Brain microvascular endothelial cell (primary cell): ENCODE measurements around the gene PAM16.

Experiments
- DNase-seq: peaks from one replicate; pipeline ENCODE4 v3.0.0-alpha.2; 2020
- H3K27ac ChIP-seq: fragments of 250-450 bp; sonication (Bioruptor Pico); 2 replicates; pipeline ENCODE4 v1.5.1; 2020; ENCODE audit warnings: mild to moderate bottlenecking, moderate library complexity
- H3K27me3 ChIP-seq: fragments of 250-450 bp; sonication (Bioruptor Pico); replicated peaks from 2 replicates; pipeline ENCODE4 v1.5.1; 2020; ENCODE audit warnings: mild to moderate bottlenecking
- H3K36me3 ChIP-seq: fragments of 250-450 bp; sonication (Bioruptor Pico); replicated peaks from 2 replicates; pipeline ENCODE4 v1.5.1; 2020; ENCODE audit warnings: mild to moderate bottlenecking
- H3K4me3 ChIP-seq: 2 replicates; pipeline ENCODE4 v1.5.1; 2011; ENCODE audit warnings: low read depth, mild to moderate bottlenecking, control low read depth, low read length, moderate library complexity
- in situ Hi-C: cut with HindIII; loops from 2 replicates; pipeline ENCODE4 v1.10.0; 2017; ENCODE audit warnings: low sequenced_read_pairs, low pct_ligation_motif_present
- TF ChIP-seq, protein P1 (sequence below): IDR thresholded peaks from 2 replicates; pipeline ENCODE4 v1.5.1; 2011; ENCODE audit warnings: low read depth, mild to moderate bottlenecking, moderate library complexity, low read length, control low read depth, inconsistent platforms; ENCODE audit errors: missing control alignments

PAM16 gene

DNA sequence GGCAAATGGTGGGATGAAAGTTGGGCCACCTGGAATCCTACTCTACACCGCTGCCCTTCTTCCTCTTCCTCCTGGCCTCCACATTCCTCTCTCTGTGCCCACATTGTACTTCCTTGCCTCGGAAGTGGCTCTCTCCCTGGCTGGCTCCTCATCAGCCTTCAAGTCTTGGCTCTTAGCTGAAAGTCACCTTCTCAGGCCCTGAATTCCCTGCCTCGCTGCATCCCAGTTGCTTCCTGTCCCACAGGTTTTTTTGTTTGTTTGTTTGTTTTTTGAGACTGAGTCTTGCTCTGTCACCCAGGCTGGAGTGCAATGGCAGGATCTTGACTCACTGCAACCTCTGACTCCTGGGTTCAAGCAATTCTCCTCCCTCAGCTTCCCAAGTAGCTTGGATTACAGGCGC, 2.6 kb upstream of the PAM16 start:
- Histone ChIP-seq H3K27me3 (no peaks in the 10 kb centered on the region), H3K36me3 (no peaks in the 10 kb centered on the region), H3K4me3 (no peak overlapping the region), H3K27ac (no peak overlapping the region)
- DNase-seq, result no peak
- in situ Hi-C loops, result no loop called here
- TF ChIP-seq, protein P1, sequence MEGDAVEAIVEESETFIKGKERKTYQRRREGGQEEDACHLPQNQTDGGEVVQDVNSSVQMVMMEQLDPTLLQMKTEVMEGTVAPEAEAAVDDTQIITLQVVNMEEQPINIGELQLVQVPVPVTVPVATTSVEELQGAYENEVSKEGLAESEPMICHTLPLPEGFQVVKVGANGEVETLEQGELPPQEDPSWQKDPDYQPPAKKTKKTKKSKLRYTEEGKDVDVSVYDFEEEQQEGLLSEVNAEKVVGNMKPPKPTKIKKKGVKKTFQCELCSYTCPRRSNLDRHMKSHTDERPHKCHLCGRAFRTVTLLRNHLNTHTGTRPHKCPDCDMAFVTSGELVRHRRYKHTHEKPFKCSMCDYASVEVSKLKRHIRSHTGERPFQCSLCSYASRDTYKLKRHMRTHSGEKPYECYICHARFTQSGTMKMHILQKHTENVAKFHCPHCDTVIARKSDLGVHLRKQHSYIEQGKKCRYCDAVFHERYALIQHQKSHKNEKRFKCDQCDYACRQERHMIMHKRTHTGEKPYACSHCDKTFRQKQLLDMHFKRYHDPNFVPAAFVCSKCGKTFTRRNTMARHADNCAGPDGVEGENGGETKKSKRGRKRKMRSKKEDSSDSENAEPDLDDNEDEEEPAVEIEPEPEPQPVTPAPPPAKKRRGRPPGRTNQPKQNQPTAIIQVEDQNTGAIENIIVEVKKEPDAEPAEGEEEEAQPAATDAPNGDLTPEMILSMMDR, result no peak

DNA sequence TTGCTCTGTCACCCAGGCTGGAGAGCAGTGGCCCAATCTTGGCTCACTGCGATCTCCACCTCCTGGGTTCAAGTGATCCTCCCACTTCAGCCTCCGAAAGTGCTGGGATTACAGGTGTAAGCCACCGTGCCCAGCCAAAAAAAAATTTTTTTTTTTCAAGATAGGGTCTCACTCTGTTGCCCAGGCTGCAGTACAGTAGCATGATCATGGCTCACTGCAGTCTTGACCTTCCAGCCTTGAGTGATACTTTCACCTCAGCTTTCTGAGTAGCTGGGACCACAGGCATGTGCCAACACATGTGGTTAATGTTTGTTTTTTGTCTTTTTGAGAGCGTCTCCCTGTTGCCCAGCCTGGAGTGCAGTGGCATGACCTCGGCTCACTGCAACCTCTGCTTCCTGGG, 1.7 kb upstream of the PAM16 start:
- TF ChIP-seq, protein P1, result no peak
- in situ Hi-C loops, result no loop called here
- no peak overlapping the region for H3K4me3 ChIP-seq
- DNase-seq, result no peak
- H3K36me3 ChIP-seq, result no peaks in the 10 kb centered on the region
- H3K27ac ChIP-seq, result no peak overlapping the region
- H3K27me3 ChIP-seq, result no peaks in the 10 kb centered on the region

DNA sequence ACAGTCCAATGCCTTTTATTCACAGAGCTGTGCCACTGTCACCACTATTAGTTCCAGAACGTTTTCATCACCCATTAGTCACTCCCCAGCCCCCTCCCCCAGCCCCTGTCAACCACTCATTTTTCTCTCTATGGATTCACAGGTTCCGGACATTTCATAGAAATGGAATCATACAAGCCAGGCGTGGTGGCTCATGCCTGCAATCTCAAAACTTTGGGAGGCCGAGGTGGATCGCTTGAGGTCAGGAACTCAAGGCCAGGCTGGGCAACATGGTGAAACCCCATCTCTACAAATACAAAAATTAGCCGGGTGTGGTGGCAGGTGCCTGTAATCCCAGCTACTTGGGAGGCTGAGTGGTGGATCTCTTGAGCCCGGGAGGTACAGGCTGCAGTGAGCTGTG, 759 bp upstream of the PAM16 start:
- TF ChIP-seq, protein P1, result no peak
- Histone ChIP-seq H3K36me3 (no peaks in the 10 kb centered on the region), H3K4me3 (no peak overlapping the region), H3K27ac (peak overlapping the region; percentile 64), H3K27me3 (no peaks in the 10 kb centered on the region)
- in situ Hi-C loops, result no loop called here
- DNase-seq, result peak; percentile 62

DNA sequence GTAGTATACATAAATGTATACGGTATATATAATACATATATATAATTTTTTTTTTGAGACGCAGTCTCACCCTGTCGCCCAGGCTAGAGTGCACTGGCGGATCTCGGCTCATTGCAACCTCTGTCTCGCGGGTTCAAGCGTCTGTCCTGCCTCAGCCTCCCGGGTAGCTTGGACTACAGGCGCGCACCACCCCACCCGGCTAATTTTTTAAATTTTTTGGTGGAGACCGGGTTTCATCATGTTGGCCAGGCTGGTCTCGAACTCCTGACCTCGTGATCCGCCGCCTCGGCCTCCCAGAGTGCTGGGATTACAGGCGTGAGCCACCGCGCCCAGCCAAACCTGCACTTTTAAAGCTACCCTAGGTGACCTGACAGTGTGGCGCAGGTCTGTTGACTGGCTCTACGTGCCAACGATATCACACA, 745 bp downstream of the PAM16 start:
- no peaks in the 10 kb centered on the region for H3K36me3 ChIP-seq
- H3K27me3 ChIP-seq, result no peaks in the 10 kb centered on the region
- peak overlapping the region; percentile 24 for H3K27ac ChIP-seq
- TF ChIP-seq, protein P1, result no peak
- DNase-seq, result no peak
- in situ Hi-C loops, result no loop called here
- peak overlapping the region; percentile 90 for H3K4me3 ChIP-seq

DNA sequence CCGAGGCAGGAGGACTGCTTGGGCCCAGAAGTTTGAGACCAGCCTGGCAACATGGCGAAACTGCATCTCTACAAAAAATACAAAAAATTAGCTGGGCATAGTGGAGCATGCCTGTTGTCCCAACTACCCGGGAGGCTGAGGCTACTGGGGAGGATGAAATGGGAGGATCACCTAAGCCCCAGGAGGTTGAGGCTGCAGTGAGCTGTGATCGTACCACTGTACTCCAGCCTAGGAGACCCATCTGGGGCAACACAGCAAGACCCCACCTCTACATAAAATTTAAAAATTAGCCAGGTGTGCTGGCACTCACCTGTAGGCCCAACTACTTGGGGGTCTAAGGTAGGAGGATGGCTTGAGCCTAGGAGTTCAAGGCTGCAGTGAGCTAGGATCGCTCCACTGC, 1.8 kb downstream of the PAM16 start:
- Histone ChIP-seq H3K27ac (no peak overlapping the region), H3K4me3 (no peak overlapping the region), H3K36me3 (no peaks in the 10 kb centered on the region), H3K27me3 (no peaks in the 10 kb centered on the region)
- no peak for DNase-seq
- in situ Hi-C loops, result no loop called here
- TF ChIP-seq, protein P1, result no peak

DNA sequence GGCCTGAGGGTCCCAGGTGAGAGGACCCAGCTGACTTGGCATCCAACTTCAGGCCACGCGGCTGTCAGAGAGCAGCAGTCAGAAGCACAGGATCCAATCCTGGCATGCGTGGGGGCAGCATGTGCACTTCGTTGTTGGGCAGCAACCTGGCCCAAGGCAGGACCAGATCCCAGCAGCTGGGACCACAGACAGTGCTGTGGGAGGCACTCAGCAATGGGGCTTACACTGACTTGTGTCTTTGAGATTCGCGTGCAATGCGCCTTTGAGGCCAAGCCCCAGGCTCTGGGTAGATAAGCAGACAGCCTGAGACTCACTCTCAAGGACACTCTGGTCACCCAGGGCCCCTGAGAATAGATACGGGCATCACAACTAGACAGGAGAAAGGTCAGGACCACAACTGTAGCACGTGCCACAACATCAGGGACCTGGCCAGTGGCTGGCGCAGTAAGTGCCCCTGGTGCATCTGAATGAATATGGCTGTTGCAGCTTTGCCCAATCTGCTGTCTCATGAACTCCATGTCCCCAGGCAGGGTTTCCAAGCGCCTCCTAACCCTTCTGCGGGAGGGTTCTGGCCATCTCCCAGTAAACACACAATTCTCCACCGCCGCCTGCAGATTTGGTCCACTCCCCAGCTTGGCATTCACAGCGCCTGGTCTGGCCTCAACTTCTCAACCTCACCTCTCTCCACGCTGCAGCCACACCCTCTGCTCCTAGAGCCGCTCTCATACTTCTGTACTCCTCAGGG, 3.2 kb downstream of the PAM16 start:
- in situ Hi-C loops, result no loop called here
- TF ChIP-seq, protein P1, result no peak
- H3K27me3 ChIP-seq, result no peaks in the 10 kb centered on the region
- H3K4me3 ChIP-seq, result no peak overlapping the region
- no peaks in the 10 kb centered on the region for H3K36me3 ChIP-seq
- no peak overlapping the region for H3K27ac ChIP-seq
- no peak for DNase-seq
